Erythroblast (primary cell): ENCODE data around the gene NCAPG2.

Experiments used
- DNase-seq, 2 experiments: peaks; one replicate each; lab custom pipeline; 2025; lab: John Stamatoyannopoulos, UW
- GATA1 ChIP-seq: IDR thresholded peaks from 2 replicates; pipeline ENCODE4 v1.6.1; 2011; ENCODE audit warnings: low read depth, mild to moderate bottlenecking, control low read depth, low read length, moderate library complexity
- POLR2A ChIP-seq: IDR thresholded peaks from 2 replicates; pipeline ENCODE4 v1.6.1; 2011; ENCODE audit warnings: mild to moderate bottlenecking, low read length

NCAPG2 gene

GRCh38 chr7:158728911-158729645 lies 24.5 kb upstream of the NCAPG2 start:
- DNase-seq = no peak
- TF ChIP-seq POLR2A (no peak), GATA1 (no peak)

GRCh38 chr7:158727690-158728089 lies 23.1 kb upstream of the NCAPG2 start:
- no peak for TF ChIP-seq GATA1
- no peak for TF ChIP-seq POLR2A
- DNase-seq = no peak

DNA sequence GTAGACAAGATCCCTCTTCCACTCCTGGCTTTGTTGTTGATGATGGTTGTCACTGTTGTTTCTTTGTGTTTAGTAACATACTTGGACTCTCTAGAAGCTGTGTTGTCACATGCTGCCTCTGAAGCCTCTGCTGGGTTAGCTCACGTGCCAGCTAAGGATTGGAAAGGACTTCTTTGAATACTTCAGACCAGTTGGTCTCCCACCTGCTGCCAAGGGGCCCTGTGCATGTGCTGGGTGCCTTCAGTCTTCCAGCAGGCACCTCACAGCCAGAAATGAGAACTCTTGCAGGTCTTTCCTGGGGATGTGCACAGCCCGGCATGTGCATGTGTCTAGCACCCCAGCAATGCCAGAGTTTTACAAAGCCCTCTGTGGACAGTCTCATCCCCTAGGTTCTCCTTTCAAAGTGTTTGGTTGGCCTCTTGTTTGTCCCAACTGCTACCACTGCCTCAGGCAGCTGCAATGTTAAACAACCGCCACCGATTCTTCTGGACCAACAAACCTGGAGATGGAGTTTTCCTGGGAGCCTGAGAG lies 21.7 kb upstream of the NCAPG2 start:
- DNase-seq = no peak
- TF ChIP-seq POLR2A (no peak), GATA1 (no peak)

- no peak for DNase-seq
- TF ChIP-seq GATA1 (no peak), POLR2A (no peak)
Observed at GRCh38 chr7:158725506-158725800, 20.8 kb upstream of the NCAPG2 start.

- no peak for DNase-seq
- TF ChIP-seq GATA1 = no peak
- TF ChIP-seq POLR2A = no peak
Observed at GRCh38 chr7:158724658-158725505, 20.3 kb upstream of the NCAPG2 start.

DNA sequence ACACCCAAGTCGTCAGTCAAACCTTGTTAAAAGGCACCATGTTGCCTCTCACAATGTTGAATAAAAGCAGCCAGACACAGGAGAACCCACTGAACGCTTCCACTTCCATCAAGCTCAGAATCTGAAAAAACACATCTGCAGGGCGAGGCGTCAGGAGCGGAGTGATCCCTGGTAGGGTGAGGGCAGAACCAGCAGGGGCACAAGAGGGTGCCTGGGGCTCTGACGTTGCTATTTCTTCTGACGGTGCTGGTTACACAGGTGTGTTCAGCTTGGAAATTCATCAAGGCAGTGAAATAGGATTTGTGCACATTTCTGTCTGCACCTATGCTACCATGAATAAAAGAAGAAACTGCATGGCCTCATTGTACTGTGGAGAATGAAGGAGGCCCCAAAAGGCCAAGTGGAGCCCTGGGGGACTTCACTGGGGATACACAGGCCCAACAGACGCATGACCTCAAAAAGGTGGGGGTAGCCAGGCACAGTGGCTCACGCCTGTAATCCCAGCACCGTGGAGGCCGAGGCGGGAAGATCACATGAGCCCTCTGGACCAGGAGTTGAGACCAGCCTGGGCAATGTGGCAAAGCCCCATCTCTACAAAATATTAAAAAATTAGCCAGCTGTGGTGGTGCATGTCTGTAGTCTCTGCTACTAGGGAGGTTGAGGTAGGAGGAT lies 19.2 kb upstream of the NCAPG2 start:
- DNase-seq = no peak
- TF ChIP-seq GATA1 = no peak
- no peak for TF ChIP-seq POLR2A

DNA sequence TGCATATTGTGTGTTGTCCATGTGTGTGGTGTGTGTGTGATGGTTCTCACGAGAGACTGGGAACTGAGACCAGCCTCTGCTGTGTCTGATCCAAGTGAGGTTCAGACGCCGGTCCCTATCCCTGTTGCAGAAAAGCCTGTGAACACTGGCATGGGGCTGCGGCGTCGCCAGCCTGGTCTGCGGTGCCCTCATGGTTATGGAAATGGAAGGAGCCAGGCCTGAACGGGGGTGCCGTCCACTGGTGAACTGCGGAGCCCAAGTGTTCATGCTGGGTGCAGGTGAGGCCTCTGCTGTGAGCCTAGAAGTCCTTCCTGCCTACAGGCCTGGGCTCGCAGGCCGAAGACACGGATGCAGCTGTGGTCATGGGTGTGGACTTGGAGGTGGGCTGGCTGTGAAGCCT lies 18.7 kb upstream of the NCAPG2 start:
- TF ChIP-seq GATA1 (no peak), POLR2A (no peak)
- DNase-seq = no peak

GRCh38 chr7:158722574-158723237 lies 18.1 kb upstream of the NCAPG2 start:
- DNase-seq = no peak
- TF ChIP-seq GATA1 (no peak), POLR2A (no peak)

DNA sequence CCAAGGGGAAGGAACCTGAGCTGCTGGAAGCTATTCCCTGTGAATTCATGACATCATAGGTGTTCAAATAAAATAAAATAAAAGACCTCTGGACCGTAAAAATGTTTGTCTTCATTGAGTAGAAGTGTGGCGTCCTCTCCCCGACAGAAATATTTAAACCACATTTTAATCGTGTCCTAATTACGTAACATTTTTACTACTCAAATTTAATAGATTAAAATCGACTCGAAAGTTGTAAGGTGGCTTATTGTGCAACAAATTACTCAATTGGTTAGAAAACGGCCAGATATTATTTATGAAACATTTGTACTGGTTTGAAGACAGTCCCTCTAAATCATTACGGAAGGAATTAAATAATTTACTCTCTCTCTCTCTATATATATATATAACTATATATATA lies 15.5 kb upstream of the NCAPG2 start:
- DNase-seq = no peak
- no peak for TF ChIP-seq GATA1
- no peak for TF ChIP-seq POLR2A

DNA sequence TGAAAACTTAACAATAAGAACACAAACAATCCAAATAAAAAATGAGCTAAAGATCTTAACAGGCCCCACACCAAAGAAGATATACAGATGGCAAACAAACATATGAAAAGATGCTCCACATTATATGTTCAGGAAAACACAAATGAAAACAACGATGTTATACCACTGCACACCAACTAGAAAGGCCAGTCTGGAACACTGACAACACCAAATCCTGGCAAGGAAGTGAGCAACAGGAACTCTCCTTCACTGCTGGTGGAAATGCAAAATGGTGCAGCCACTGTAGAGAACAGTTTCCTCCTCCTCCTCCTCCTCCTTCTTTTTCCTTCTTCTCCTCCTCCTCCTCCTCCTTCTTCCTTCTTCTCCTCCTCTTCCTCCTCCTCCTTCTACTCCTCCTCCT lies 12.2 kb upstream of the NCAPG2 start:
- no peak for TF ChIP-seq GATA1
- no peak for TF ChIP-seq POLR2A
- no peak for DNase-seq

DNA sequence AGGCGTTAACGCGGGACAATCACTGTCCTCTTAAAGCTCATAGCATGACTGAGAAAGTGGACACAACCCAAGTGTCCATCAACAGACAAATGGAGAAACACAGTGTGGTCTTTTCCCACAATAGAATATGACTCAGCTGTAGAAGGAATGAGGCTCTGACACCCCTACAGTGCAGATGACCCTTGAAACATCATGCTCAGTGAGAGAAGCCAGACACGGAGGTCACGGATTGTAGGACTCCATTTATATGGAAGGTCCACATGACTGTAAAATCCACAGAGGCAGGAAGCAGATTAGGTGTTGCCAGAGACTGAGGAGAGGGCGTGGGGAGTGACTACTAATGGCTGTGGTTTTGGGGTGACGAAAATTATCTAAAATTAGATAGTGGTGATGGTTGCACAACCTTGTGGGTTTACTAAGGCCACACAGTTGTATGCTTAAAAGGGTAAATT lies 6.1 kb upstream of the NCAPG2 start:
- DNase-seq = peak; percentile 34 to 51
- TF ChIP-seq POLR2A (no peak), GATA1 (no peak)

GRCh38 chr7:158707610-158708009 lies 3.0 kb upstream of the NCAPG2 start:
- TF ChIP-seq GATA1 = no peak
- TF ChIP-seq POLR2A = no peak

GRCh38 chr7:158706710-158707590 lies 2.3 kb upstream of the NCAPG2 start:
- no peak for TF ChIP-seq GATA1
- DNase-seq = no peak

More at GRCh38 chr7:158707610-158708009, 3.0 kb upstream of the NCAPG2 start:
- peak; percentile 33 to 57 for DNase-seq
